Choroid plexus epithelial cell (primary cell): ENCODE measurements around the gene MAD1L1.

Source experiments
- DNase-seq: peaks from one replicate; pipeline ENCODE4 v3.0.0-alpha.2; 2010; ENCODE audit warnings: low read depth
- H3K4me3 ChIP-seq: 2 replicates; pipeline ENCODE4 v1.5.1; 2011; ENCODE audit warnings: low read depth, mild to moderate bottlenecking, control low read depth, low read length, moderate library complexity
- TF ChIP-seq, protein P1 (sequence below): conservative IDR thresholded peaks from 2 replicates; pipeline ENCODE4 v1.5.1; 2011; ENCODE audit warnings: low read depth, mild to moderate bottlenecking, control low read depth, inconsistent platforms, low read length, moderate library complexity

Gene MAD1L1

DNA sequence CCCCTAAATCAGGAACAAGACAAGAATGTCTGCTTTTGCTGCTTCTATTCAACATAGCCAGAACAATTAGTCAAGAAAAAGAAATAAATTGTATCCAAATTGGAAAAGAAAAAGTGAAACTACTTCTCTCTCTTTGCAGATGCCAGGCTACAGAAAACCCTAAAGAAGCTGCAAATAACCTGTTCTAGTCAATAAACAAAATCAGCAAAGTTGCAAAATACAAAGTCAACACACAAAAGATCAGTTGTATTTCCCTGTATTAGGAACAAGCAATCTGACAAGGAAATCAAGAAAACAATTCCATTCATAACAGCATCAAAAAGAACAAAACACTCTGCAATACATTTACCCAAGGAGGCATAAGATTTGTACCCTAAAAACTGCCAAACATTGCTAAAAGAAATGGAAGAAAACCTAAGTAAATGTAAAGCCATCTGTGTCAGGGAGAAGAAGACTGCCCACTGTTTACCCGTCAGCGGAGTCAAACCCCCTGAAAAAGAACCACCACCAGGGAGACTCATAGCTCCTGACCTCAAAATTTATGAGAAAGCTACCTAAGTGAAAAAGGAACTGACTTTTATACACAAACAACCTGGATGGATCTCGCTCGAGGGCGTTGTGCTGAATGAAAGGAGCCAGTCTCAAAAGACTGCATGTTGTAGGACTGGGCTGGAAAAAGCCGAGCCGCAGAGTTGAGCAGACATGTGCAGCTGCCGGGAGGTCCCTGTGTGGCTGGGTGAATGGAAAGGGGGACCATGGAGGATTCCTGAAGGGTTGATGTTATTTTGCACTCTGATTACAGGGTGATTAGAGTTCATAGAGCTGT, 263.1 kb downstream of the MAD1L1 start:
- H3K4me3 ChIP-seq, result no peak overlapping the region
- no peak for DNase-seq
- TF ChIP-seq, protein P1, sequence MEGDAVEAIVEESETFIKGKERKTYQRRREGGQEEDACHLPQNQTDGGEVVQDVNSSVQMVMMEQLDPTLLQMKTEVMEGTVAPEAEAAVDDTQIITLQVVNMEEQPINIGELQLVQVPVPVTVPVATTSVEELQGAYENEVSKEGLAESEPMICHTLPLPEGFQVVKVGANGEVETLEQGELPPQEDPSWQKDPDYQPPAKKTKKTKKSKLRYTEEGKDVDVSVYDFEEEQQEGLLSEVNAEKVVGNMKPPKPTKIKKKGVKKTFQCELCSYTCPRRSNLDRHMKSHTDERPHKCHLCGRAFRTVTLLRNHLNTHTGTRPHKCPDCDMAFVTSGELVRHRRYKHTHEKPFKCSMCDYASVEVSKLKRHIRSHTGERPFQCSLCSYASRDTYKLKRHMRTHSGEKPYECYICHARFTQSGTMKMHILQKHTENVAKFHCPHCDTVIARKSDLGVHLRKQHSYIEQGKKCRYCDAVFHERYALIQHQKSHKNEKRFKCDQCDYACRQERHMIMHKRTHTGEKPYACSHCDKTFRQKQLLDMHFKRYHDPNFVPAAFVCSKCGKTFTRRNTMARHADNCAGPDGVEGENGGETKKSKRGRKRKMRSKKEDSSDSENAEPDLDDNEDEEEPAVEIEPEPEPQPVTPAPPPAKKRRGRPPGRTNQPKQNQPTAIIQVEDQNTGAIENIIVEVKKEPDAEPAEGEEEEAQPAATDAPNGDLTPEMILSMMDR, result no peak

DNA sequence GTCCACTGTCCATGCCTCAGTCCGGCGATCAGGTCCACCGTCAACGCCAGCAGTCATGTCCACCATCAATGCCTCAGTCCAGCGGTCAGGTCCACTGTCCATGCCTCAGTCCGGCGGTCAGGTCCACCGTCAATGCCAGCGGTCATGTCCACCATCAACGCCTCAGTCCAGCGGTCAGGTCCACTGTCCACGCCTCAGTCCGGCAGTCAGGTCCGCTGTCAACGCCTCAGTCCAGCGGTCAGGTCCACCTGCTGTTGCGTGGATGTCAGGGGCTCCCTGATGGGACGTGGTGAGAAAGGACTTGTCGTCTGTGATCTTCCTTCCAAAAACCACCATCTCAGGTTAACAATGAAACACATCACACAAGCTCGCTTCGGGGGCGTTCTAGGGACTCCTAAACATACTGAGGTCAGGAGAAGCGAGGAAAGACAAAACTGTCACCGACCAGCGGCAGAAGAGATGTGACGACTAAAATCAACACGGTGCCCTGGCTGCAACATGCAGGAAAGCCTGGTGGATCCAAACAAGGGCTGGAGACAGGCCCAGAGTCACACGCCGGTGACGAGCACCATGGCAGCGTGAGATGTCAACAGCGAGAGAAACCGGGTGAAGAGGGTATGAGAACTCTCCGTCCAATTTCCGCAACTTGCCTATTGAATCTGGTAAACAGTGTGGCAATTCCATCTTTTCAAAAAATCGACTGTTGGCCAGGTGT, 264.2 kb downstream of the MAD1L1 start:
- H3K4me3 ChIP-seq, result no peak overlapping the region
- TF ChIP-seq, protein P1, result no peak
- no peak for DNase-seq

DNA sequence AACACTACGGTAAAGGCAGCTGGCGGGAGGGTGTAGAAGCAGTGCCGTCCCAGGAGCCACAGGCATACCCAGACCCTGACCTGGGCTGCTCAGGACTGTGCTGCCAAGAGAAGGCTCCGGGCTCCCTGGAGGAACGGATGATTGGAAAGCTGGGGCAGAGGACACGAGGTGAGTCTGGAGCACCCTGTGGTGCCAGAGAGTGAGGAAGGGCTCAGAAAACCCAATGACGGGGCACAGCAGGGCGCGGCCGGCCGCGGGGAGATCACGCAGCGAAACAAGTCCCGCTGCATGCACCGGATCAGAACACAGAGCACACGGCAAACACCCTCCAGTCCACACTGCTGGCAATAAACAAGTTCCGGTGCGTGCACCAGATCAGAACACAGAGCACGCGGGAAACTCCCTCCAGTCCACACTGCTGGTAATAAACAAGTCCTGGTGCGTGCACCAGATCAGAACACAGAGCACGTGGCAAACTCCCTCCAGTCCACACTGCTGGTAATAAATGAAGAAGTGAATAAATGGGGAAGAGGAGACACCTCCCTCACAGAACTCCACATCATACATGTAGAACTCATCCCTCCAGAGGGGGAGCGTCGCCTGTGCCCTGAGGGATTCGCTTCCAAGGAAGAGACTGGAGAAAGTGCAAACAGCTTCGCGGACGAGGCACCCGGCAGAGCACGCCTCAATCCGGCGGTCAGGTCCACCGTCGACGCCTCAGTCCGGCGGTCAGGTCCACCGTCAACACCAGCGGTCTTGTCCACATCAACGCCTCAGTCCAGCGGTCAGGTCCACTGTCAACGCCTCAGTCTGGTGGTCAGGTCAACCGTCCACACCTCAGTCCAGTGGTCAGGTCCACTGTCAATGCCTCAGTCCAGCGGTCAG, 265.0 kb downstream of the MAD1L1 start:
- no peak for DNase-seq
- TF ChIP-seq, protein P1, result no peak
- no peak overlapping the region for H3K4me3 ChIP-seq

DNA sequence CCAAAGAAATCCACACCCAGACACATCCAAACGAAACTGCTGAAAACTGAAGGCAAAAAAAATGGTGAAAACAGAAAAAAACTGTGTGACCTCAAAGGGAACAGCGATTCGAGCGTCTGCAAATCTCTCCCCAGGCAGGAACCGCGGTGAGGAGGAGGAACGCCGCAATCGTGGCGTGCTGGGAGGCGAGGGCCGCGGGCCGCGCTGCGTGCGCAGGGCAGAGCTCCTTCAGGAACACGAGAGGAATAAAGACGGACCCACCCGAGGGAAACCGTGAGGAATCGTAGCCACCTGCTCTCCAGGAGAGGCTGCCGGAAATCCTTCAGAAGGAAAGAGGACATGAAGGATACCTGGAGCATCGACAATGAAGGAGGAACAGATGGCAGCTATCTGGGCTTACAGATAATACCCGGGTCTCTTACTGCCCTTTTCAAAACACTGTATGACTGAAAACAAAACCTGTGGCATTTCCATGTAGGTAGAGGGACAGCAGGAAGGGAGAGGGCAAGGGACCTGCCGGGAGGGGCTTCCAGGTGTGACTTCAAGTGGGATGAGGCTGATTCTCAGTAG, 266.0 kb downstream of the MAD1L1 start:
- no peak overlapping the region for H3K4me3 ChIP-seq
- no peak for DNase-seq
- TF ChIP-seq, protein P1, result no peak

DNA sequence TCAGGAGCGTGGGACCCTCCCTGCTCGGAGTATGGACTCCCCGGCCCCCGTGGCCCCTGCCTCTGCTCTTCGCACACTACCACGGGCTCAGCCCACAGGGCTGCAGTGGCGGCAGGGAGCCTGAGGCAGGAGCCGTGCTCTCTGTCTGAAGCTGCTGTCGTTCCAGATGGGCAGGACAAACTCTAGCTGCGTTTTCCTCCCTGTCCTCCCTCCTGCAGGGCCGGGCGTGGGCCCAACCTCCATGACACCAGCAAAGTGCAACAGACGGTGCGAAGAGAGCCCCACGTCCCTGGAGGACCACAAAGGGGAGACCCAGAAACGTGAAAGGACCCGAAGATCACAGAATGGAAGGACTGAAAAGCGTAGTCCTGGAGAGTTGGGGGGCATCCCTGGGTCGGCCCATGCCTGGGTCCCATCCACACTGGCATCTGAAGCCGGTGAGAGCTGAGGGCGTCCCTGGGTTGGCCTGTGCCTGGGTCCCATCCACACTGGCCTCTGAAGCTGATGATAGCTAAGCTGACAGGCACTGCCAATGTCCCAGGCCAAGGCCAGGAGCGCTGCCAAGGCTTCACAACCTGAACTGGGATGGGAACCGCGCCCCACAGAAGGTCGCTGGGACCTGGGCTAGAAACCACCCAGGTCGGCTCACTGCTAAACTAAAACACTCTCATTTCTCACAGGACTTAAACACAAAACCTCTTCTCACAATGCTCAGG, 267.0 kb downstream of the MAD1L1 start:
- H3K4me3 ChIP-seq, result no peak overlapping the region
- TF ChIP-seq, protein P1, result no peak
- DNase-seq, result no peak
